Kidney epithelial cell (primary cell): ENCODE results near the gene NRG3. TPM values are rescaled to one million over a fixed set of nuclear protein-coding genes. Genes with fewer than 3 reads are reported as not detected.

ENCODE experiments used
- DNase-seq: peaks from one replicate; pipeline ENCODE4 v3.0.0-alpha.2; 2010; ENCODE audit warnings: low read depth
- H3K27me3 ChIP-seq: 2 replicates; pipeline ENCODE4 v1.6.0; 2011; ENCODE audit warnings: low read length; ENCODE audit not compliant: control insufficient read depth, insufficient read depth
- H3K36me3 ChIP-seq: 2 replicates; pipeline ENCODE4 v1.5.1; 2011; ENCODE audit warnings: low read length; ENCODE audit not compliant: control insufficient read depth, insufficient read depth
- H3K4me3 ChIP-seq: 2 replicates; pipeline ENCODE4 v1.5.1; 2011; ENCODE audit warnings: low read depth, mild to moderate bottlenecking, control low read depth, low read length
- total RNA-seq: library from RNA; depleted of rRNA; stranded (reverse); fragments of >200 nt; gene quantifications from 2 replicates; pipeline ENCODE4 v1.2.3, GENCODE V29; 2015
- TF ChIP-seq, protein P1 (sequence below): IDR thresholded peaks from 2 replicates; pipeline ENCODE4 v1.5.1; 2011; ENCODE audit warnings: mild to moderate bottlenecking, moderate library complexity, low read length, control low read depth, inconsistent platforms; ENCODE audit not compliant: insufficient read depth, poor library complexity, severe bottlenecking

The NRG3 gene
- total RNA-seq, 1 donor from 2014 or later = 10.2 TPM

- DNase-seq = peak; percentile 81
- H3K36me3 ChIP-seq = no peaks in the 10 kb centered on the region
- H3K27me3 ChIP-seq = no peaks in the 10 kb centered on the region
- H3K4me3 ChIP-seq = no peak overlapping the region
- TF ChIP-seq, protein P1, sequence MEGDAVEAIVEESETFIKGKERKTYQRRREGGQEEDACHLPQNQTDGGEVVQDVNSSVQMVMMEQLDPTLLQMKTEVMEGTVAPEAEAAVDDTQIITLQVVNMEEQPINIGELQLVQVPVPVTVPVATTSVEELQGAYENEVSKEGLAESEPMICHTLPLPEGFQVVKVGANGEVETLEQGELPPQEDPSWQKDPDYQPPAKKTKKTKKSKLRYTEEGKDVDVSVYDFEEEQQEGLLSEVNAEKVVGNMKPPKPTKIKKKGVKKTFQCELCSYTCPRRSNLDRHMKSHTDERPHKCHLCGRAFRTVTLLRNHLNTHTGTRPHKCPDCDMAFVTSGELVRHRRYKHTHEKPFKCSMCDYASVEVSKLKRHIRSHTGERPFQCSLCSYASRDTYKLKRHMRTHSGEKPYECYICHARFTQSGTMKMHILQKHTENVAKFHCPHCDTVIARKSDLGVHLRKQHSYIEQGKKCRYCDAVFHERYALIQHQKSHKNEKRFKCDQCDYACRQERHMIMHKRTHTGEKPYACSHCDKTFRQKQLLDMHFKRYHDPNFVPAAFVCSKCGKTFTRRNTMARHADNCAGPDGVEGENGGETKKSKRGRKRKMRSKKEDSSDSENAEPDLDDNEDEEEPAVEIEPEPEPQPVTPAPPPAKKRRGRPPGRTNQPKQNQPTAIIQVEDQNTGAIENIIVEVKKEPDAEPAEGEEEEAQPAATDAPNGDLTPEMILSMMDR = no peak
These were observed 867.5 kb downstream of the NRG3 start for GRCh38 chr10:82742478-82742877.

GRCh38 chr10:82742898-82743297 lies 867.9 kb downstream of the NRG3 start:
- Histone ChIP-seq H3K36me3 (no peaks in the 10 kb centered on the region), H3K4me3 (no peak overlapping the region), H3K27me3 (no peaks in the 10 kb centered on the region)
- DNase-seq = no peak
- TF ChIP-seq, protein P1 = no peak

GRCh38 chr10:82750538-82750937 lies 875.5 kb downstream of the NRG3 start:
- TF ChIP-seq, protein P1 = no peak
- DNase-seq = no peak
- H3K4me3 ChIP-seq = no peak overlapping the region
- no peaks in the 10 kb centered on the region for H3K36me3 ChIP-seq
- H3K27me3 ChIP-seq = no peaks in the 10 kb centered on the region

- DNase-seq = no peak
- Histone ChIP-seq H3K36me3 (no peaks in the 10 kb centered on the region), H3K4me3 (no peak overlapping the region), H3K27me3 (no peaks in the 10 kb centered on the region)
- TF ChIP-seq, protein P1 = no peak
These were observed 882.4 kb downstream of the NRG3 start for GRCh38 chr10:82757397-82757796.

DNA sequence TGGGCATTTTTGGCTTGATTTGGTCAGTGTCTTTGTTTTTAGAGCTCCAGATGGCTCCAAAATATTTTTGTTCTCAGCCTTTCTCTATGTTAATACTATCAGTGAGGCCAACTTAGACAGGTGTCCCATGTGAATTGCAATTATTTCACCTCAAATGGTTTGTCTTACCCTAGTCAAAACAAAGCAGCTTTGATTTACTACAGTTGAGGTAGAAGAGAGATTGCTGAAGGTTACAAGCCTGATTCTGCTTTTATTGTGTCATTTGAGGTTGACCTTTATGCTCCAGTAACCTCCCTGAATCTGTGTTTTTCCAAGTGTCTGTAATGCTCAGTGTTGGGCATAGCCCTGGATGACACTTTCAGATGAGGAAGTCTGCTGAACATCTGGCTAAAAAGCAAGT lies 882.9 kb downstream of the NRG3 start:
- Histone ChIP-seq H3K4me3 (no peak overlapping the region), H3K27me3 (no peaks in the 10 kb centered on the region), H3K36me3 (no peaks in the 10 kb centered on the region)
- DNase-seq = peak; percentile 25
- TF ChIP-seq, protein P1 = no peak

DNA sequence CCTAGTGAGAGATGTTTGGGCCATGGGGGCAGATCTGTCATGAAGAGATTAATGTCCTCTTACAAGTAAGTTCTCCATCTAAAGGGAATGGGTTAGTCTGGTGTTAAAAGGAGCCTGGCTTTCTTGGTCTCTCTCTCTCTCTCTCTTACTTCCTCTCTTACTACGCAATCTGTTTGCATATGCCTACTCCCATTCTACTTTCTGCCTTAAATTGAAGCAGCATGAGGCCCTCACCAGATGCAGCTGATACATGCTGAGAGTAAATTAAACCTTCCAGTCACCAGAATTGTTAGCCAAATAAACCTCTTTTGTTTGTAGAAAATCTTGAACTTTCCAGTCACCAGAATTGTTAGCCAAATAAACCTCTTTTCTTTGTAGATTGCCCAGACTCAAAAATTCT lies 884.1 kb downstream of the NRG3 start:
- H3K4me3 ChIP-seq = no peak overlapping the region
- no peaks in the 10 kb centered on the region for H3K36me3 ChIP-seq
- no peaks in the 10 kb centered on the region for H3K27me3 ChIP-seq
- TF ChIP-seq, protein P1 = no peak
- no peak for DNase-seq
